Neutrophil (primary cell): Measurements from ENCODE around the gene BCL6.

Source experiments
- H3K27ac ChIP-seq: fragments of 200-600 bp; sonication (generic); 2 replicates; pipeline ENCODE4 v1.5.1; 2016; ENCODE audit warnings: mild to moderate bottlenecking, moderate library complexity
- H3K27me3 ChIP-seq: fragments of 200-600 bp; sonication (generic); 2 replicates; pipeline ENCODE4 v1.6.0; 2016; ENCODE audit warnings: mild to moderate bottlenecking
- H3K36me3 ChIP-seq: fragments of 200-600 bp; sonication (generic); 2 replicates; pipeline ENCODE4 v1.5.1; 2017
- H3K4me1 ChIP-seq, 2 experiments: fragments of 200-600 bp in 1 of 2; sonication (generic) in 1 of 2; 1 replicate in 1 of 2; 2 replicates in 1 of 2; pipeline versions ENCODE4 v1.5.1 to v1.6.1; 2013 to 2016; ENCODE audit warnings: low read depth in 1 of 2, low read length in 1 of 2, mild to moderate bottlenecking in 1 of 2, moderate library complexity in 1 of 2; ENCODE audit not compliant: control insufficient read depth in 1 of 2, insufficient read depth in 1 of 2
- H3K4me3 ChIP-seq, 2 experiments: fragments of 200-600 bp in 1 of 2; sonication (generic) in 1 of 2; 1 replicate in 1 of 2; 2 replicates in 1 of 2; pipeline ENCODE4 v1.5.1; 2013 to 2016; ENCODE audit warnings: low read depth in 1 of 2, low read length in 1 of 2, mild to moderate bottlenecking in 1 of 2, moderate library complexity in 1 of 2
- H3K9me3 ChIP-seq: fragments of 200-600 bp; sonication (generic); 2 replicates; pipeline ENCODE4 v1.5.1; 2016
- TF ChIP-seq, protein P1 (sequence below): fragments of 200-600 bp; sonication (generic); IDR thresholded peaks from 2 replicates; pipeline ENCODE4 v1.5.1; 2016; ENCODE audit warnings: antibody characterized with exemption

The BCL6 gene

DNA sequence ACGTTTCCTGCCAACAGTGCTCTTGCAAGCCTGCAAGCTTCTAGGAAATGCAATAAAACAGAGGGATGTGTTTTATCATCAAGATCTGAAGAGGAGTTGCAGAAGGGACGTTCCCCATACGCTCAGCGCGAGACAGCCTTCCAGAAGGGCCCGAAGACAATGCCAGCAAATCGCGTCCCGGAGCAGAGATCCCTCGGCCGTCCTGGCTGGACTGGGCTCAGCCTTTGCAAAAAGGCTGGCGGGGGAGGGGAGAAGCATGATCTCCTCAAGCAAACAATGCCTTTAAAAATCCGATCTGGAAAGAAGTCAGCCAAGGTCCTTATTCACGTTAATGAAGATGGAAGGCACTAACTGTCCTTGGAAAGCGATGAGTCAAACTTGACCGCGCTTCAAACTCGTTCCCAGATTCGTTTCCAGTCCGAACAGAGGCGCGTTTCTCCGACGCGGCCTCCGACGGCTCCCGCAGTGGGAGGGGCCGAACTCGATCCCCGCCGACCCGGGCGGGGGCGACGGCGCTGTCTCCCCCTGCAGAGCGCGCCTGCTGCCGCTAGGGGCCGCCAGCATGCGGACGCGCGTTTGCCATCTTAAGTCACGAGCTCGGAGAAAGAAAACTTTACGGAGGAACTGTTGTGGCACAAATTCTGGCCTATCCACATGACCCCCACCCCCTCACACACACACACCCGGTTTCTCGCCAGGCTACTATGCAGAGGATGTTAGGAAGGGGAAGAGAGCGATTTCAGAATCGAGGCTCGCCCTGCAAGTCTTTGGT is 5.5 kb downstream of the BCL6 start:
- Histone ChIP-seq H3K9me3 (no peaks in the 10 kb centered on the region), H3K4me3 (peak overlapping the region; percentile 87 to 97), H3K4me1 (peaks cover 63 to 70% of the 10 kb centered on the region in 2 experiments), H3K27ac (peak overlapping the region; percentile 97), H3K36me3 (peaks cover 37% of the 10 kb centered on the region), H3K27me3 (no peaks in the 10 kb centered on the region)
- TF ChIP-seq, protein P1, sequence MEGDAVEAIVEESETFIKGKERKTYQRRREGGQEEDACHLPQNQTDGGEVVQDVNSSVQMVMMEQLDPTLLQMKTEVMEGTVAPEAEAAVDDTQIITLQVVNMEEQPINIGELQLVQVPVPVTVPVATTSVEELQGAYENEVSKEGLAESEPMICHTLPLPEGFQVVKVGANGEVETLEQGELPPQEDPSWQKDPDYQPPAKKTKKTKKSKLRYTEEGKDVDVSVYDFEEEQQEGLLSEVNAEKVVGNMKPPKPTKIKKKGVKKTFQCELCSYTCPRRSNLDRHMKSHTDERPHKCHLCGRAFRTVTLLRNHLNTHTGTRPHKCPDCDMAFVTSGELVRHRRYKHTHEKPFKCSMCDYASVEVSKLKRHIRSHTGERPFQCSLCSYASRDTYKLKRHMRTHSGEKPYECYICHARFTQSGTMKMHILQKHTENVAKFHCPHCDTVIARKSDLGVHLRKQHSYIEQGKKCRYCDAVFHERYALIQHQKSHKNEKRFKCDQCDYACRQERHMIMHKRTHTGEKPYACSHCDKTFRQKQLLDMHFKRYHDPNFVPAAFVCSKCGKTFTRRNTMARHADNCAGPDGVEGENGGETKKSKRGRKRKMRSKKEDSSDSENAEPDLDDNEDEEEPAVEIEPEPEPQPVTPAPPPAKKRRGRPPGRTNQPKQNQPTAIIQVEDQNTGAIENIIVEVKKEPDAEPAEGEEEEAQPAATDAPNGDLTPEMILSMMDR = peak; percentile 97

DNA sequence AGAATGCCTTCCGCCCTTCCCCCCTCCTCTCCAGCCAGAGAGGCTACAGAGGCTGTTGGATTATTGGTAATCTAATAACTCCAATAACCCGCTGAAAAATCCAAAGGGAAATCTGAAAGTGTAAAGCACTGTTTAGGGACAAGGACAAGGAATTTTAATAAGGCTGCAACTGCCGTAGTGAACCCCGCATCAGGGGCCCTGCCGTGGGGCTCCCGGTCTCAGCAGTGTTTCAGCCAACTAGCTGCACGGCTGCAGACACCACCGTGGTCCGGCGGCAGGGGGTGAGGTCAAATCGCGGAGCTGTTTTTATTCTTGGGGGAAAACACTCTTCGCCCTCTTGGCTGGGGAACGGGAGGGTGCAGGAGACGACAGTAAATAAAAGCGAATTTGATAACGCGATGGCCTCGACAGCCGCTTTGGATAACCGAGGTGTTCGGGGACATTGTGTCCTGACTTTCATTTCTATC is 6.1 kb downstream of the BCL6 start:
- no peaks in the 10 kb centered on the region for H3K9me3 ChIP-seq
- peak overlapping the region; percentile 87 to 97 for H3K4me3 ChIP-seq
- H3K27me3 ChIP-seq = no peaks in the 10 kb centered on the region
- H3K4me1 ChIP-seq = peaks cover 63 to 70% of the 10 kb centered on the region in 2 experiments
- H3K36me3 ChIP-seq = peaks cover 43% of the 10 kb centered on the region
- TF ChIP-seq, protein P1 = no peak
- peak overlapping the region; percentile 97 for H3K27ac ChIP-seq

DNA sequence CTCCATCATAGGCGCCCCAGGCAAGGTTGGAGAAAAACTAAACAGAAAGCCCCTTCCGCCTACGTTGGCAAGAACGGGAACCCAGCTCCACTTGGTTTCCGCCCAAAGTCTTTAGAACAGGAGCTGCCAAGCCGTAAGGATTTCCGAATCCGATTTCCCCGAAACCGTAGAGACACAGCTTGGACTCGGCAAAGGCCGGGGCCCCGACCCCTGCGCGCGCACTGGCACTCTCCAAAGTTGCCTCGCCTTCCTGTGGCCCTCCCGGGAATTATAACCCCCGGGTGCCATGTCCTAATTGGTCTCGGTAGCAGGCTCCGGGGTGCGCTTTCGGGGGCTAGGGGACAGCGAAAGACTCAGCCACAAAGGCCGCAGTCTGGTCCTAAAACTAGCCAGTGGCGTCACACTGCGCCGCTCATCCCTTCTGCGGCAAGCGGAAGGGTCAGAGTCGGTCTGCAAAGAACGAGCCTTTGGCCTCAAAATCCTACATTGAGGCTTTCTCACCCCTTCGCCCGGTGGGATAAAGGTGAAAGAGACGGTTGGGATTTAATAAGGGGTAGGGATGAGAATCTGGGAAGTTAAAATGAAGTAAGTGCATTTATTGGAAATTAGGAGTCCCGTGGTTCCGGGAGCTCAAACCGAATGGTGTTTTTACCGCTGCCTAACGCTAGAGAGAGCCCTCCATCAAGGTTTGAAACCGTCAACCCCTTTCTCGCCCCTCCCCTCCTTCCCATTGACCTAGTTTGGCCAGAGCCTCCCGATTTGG is 6.8 kb downstream of the BCL6 start:
- Histone ChIP-seq H3K27me3 (no peaks in the 10 kb centered on the region), H3K27ac (peak overlapping the region; percentile 97), H3K4me1 (peaks cover 63 to 70% of the 10 kb centered on the region in 2 experiments), H3K4me3 (peak overlapping the region; percentile 87 to 97), H3K9me3 (no peaks in the 10 kb centered on the region), H3K36me3 (peaks cover 50% of the 10 kb centered on the region)
- TF ChIP-seq, protein P1 = peak; percentile 71

DNA sequence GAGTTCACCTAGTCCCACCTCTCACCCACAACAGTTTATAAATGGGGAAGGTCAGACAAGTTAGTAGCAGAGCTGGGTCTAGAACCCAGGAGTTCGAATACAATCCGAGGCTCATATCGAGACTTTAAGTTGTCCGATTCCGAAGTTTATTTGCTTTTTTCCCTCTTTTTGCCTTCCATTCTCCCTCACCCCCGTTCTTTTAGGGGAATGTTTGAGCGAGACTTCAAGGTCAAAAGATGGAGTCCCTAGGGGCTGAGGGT is 7.3 kb downstream of the BCL6 start:
- TF ChIP-seq, protein P1 = no peak
- peak overlapping the region; percentile 87 to 97 for H3K4me3 ChIP-seq
- H3K36me3 ChIP-seq = peaks cover 55% of the 10 kb centered on the region
- no peaks in the 10 kb centered on the region for H3K27me3 ChIP-seq
- H3K9me3 ChIP-seq = no peaks in the 10 kb centered on the region
- peaks cover 63 to 70% of the 10 kb centered on the region in 2 experiments for H3K4me1 ChIP-seq
- H3K27ac ChIP-seq = peak overlapping the region; percentile 97

DNA sequence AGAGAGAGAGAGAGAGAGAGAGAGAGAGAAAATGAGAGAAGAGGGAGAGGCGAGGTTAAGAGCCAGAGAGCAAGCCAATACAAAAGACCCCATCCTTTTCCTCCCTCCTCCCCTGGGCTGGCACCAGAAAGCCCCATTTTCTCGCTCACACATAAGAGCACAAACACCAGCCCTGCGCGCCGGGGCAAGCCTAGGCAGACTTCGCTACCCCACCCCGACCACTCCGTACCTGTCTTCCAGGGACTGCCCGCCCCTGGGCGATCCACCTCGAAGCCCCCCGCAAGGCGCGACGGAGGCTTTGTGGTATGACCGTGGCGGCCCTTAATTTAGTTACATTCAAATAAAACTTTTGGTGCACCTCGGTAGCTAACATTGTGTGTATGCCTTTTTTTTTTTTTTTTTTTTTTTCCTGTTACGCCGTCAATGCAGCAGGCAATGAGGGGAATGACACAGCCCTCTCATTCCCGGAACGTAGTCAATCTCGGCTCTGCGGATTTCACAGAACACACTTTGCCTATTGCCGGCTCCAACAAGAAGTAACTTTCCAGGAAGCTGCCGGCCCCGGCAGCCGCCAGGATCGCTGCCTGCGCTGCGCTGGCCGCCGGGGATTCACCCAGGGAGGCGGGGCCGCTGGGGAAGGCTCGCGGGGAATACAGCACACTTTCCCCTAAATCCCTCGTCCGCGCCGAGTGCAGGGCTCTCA is 7.7 kb downstream of the BCL6 start:
- Histone ChIP-seq H3K27me3 (no peaks in the 10 kb centered on the region), H3K36me3 (peaks cover 60% of the 10 kb centered on the region), H3K27ac (peak overlapping the region; percentile 97), H3K4me1 (peaks cover 63 to 69% of the 10 kb centered on the region in 2 experiments), H3K9me3 (no peaks in the 10 kb centered on the region), H3K4me3 (peak overlapping the region; percentile 87 to 97)
- TF ChIP-seq, protein P1 = peak; percentile 12
